GM18951 (cell line): ENCODE data around the gene PHB1.

Source experiments
- POLR2A ChIP-seq: IDR thresholded peaks from 4 replicates; pipeline ENCODE4 v1.6.1; 2011; ENCODE audit warnings: mild to moderate bottlenecking; ENCODE audit not compliant: insufficient read length, insufficient read depth; ENCODE audit errors: extremely low read depth
- in situ Hi-C: fragments of 300-500 bp; cut with MboI; formaldehyde crosslinking; loops from one replicate; pipeline ENCODE4 v1.12.0; 2022; ENCODE audit warnings: low sequenced_read_pairs, mixed read lengths, inconsistent platforms; ENCODE audit not compliant: unreplicated experiment

The PHB1 gene

DNA sequence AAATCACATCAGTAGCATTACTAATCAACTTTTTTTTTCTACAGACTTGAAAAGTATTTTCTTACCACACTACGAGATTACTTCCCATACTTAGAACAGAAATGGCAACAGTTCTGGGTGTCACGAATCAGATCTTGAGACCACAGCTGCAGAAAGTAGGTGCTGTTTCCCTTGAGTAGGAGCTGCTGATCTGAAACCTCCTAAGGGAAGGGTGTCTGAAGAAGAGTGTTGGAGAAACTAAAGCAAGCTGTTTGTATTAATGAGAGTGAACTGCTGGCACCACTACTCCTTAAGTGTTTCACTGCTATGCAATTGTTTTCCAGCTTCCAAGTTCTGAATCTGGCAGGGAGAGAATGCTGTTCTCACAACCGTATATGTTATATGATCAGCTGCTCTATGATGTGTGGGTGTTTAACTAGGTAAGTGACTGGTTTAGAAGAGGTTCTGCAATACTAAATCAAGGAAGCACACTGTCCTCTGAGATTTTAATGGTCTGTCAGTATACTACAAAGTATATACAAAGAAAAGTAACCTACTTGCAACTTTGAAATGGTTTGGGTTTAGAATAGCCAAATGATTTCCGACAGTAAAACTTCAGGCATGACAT, 55.9 kb downstream of the PHB1 start:
- no peak for TF ChIP-seq POLR2A
- in situ Hi-C loops = no loop called here

DNA sequence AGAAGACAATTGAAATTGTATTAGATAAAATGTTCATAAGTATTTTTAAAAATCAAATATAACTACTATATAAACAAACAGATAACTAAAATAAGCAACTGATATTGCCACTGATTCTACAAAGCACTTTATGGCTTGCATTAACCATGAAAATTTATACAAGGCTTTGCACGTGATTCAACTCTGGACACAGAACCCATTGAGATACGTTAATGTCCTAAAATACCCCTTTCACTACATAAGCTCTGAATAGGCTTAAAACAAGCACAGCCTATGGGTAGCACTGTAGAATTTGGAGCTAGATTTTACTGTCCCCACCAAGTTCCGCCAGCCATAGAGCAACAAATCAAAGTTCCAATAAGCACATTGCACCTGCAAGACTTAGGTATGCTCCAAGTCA, 57.2 kb downstream of the PHB1 start:
- in situ Hi-C loops = no loop called here

DNA sequence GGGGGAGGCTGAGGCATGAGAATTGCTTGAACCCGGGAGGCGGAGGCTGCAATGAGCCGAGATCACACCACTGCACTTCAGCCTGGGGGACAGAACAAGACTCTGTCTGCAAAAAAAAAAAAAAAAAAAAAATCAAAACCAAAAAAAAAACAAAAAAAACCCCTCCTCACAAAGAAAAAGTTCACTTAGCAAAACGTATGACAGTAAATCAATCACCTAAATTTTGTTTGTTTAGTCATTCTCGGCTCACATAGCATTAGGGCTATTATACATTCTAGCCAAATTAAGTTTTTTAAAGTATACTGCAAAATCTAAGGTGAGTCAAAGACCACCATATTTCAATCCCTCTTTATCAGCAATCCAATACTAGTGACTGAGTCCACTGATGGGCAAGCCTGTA, 58.4 kb downstream of the PHB1 start:
- in situ Hi-C loops = no loop called here
- no peak for TF ChIP-seq POLR2A

More for the DNA sequence above, 57.2 kb downstream of the PHB1 start:
- no peak for TF ChIP-seq POLR2A
